ENCODE measurements around the gene EDN3.

DNA sequence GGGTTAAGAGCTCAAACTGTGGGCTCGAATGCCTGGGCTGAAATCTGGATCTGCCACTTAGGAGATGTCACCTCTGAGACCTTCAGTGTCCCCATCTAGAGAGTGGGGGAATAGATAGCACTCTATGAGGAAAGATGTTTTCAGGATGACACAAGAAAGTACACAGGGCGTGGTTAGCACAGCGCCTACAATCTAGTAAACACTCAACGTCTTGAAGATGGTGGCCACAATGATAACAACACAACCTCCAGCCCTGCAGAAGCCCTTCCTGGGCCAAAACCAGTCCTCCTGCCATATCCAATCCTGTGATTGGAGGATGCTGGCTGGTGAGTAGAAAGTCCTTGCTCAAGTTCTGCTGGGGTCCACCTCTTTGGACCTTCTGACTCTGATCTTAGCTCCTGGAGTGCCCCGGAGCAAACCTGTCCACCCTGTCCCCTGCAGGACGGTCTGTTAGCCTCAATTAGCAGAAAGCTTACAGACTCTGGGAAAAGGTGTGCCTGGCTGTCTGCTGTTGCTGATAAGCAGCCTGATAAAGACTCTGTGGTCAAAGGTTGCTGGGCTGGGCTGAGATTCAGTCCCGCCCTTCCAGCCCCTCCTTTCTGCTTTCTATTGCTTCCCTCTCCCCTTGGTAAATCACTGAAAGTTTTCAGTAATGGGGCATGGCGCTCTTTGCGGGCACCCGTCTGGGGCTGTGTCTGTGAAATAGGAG lies 8.2 kb downstream of the EDN3 start:
- no peak for TF ChIP-seq POLR2AphosphoS5 (IDR thresholded peaks at IDR 0.05; ENCODE audit: low read depth, low read length)
- TF ChIP-seq, protein P1, sequence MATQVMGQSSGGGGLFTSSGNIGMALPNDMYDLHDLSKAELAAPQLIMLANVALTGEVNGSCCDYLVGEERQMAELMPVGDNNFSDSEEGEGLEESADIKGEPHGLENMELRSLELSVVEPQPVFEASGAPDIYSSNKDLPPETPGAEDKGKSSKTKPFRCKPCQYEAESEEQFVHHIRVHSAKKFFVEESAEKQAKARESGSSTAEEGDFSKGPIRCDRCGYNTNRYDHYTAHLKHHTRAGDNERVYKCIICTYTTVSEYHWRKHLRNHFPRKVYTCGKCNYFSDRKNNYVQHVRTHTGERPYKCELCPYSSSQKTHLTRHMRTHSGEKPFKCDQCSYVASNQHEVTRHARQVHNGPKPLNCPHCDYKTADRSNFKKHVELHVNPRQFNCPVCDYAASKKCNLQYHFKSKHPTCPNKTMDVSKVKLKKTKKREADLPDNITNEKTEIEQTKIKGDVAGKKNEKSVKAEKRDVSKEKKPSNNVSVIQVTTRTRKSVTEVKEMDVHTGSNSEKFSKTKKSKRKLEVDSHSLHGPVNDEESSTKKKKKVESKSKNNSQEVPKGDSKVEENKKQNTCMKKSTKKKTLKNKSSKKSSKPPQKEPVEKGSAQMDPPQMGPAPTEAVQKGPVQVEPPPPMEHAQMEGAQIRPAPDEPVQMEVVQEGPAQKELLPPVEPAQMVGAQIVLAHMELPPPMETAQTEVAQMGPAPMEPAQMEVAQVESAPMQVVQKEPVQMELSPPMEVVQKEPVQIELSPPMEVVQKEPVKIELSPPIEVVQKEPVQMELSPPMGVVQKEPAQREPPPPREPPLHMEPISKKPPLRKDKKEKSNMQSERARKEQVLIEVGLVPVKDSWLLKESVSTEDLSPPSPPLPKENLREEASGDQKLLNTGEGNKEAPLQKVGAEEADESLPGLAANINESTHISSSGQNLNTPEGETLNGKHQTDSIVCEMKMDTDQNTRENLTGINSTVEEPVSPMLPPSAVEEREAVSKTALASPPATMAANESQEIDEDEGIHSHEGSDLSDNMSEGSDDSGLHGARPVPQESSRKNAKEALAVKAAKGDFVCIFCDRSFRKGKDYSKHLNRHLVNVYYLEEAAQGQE (IDR thresholded peaks at IDR 0.05; ENCODE audit: insufficient read depth in 1 of 2, low read depth in 2 of 2, low read length in 2 of 2), result no peak
- no peak for TF ChIP-seq TAF1 (IDR thresholded peaks at IDR 0.05; ENCODE audit: borderline replicate concordance, insufficient read depth, low read length)
